Tibial nerve (tissue), 4 donors: Measurements from ENCODE around the gene CPB1.

Experiments
- EP300 ChIP-seq, 2 donors: sonication (generic); formaldehyde crosslinking; IDR thresholded peaks; one replicate each; pipeline ENCODE4 v1.6.1; 2017; ENCODE audit warnings: antibody characterized with exemption in 2 of 2, mild to moderate bottlenecking in 1 of 2
- TF ChIP-seq, protein P1 (sequence below), 5 experiments: fragments of 200-600 bp in 3 of 5; fragments of 450-650 bp in 2 of 5; sonication (generic) in 3 of 5; IDR thresholded peaks; one replicate each; pipeline ENCODE4 v1.5.1; 2016 to 2019; ENCODE audit warnings: antibody characterized with exemption in 5 of 5, mild to moderate bottlenecking in 3 of 5, moderate library complexity in 2 of 5

DNA sequence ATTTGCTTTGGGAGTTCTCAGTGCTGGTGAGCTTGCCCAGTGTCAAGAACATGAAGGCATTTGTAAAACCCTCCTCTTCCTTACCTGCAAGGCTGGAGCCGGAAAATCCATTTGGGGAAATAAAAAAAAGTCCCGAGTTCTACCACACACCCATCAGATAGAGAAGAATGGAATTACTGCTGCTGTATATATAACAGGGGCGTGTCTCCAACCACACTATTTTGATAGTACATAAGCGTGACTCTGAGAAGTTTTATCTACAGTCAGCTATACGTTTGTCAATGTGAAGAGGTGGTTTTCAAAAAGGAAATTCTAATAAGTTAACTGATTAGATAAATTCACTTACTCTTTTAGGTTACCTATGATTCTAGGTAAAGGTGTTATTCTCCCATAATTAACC is 36.2 kb downstream of the CPB1 start:
- TF ChIP-seq, protein P1, sequence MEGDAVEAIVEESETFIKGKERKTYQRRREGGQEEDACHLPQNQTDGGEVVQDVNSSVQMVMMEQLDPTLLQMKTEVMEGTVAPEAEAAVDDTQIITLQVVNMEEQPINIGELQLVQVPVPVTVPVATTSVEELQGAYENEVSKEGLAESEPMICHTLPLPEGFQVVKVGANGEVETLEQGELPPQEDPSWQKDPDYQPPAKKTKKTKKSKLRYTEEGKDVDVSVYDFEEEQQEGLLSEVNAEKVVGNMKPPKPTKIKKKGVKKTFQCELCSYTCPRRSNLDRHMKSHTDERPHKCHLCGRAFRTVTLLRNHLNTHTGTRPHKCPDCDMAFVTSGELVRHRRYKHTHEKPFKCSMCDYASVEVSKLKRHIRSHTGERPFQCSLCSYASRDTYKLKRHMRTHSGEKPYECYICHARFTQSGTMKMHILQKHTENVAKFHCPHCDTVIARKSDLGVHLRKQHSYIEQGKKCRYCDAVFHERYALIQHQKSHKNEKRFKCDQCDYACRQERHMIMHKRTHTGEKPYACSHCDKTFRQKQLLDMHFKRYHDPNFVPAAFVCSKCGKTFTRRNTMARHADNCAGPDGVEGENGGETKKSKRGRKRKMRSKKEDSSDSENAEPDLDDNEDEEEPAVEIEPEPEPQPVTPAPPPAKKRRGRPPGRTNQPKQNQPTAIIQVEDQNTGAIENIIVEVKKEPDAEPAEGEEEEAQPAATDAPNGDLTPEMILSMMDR (IDR thresholded peaks at IDR 0.05) = no peak
- TF ChIP-seq EP300 (IDR thresholded peaks at IDR 0.05) = no peak
